HFFc6 (cell line): ENCODE measurements around the gene TBX19. TPM values are rescaled to one million over a fixed set of nuclear protein-coding genes. Genes with fewer than 3 reads are reported as not detected.

ENCODE experiments used
- DNase-seq: peaks from one replicate; pipeline ENCODE4 v3.0.0-alpha.2; 2018
- H3K27ac Mint-ChIP-seq: 2 replicates; pipeline ENCODE4 v1.8.0; 2020; ENCODE audit warnings: mild to moderate bottlenecking, mixed read lengths
- H3K27me3 Mint-ChIP-seq: 2 replicates; pipeline ENCODE4 v1.8.0; 2021; ENCODE audit warnings: mild to moderate bottlenecking, moderate library complexity, mixed read lengths; ENCODE audit not compliant: insufficient read depth
- H3K36me3 Mint-ChIP-seq: 2 replicates; pipeline ENCODE4 v1.8.0; 2021; ENCODE audit warnings: low read depth, mixed read lengths
- H3K4me1 Mint-ChIP-seq: 2 replicates; pipeline ENCODE4 v1.8.0; 2020; ENCODE audit warnings: low read depth, mixed read lengths
- H3K4me3 Mint-ChIP-seq: 2 replicates; pipeline ENCODE4 v1.8.0; 2020; ENCODE audit warnings: mild to moderate bottlenecking, moderate library complexity, mixed read lengths
- H3K9me3 Mint-ChIP-seq: 2 replicates; pipeline ENCODE4 v1.8.0; 2020; ENCODE audit warnings: mild to moderate bottlenecking, mixed read lengths
- CTCF ChIP-seq: fragments of 200-600 bp; sonication (generic); IDR thresholded peaks from 2 replicates; pipeline ENCODE4 v1.5.0; 2021; ENCODE audit warnings: antibody characterized with exemption, mild to moderate bottlenecking
- total RNA-seq, 6 experiments: library from RNA; stranded (reverse); fragmentation: NEBNext Ultra II Directional; extraction: Animal tissue kit (Norgen Biotek cat#: 25700); gene quantifications; 2 replicates in 1 of 6; 3 replicates in 5 of 6; pipeline ENCODE4 v1.2.3, GENCODE V29; 2021

TBX19 gene
- total RNA-seq, 6 experiments from 2014 or later: 0.41 to 0.57 (median 0.49) TPM

GRCh38 chr1:168256164-168256563 lies 24.5 kb upstream of the TBX19 start:
- Mint-ChIP-seq H3K27ac (no peak overlapping the region), H3K4me1 (peaks cover 14% of the 10 kb centered on the region), H3K36me3 (peaks cover 50% of the 10 kb centered on the region), H3K4me3 (no peak overlapping the region), H3K27me3 (no peaks in the 10 kb centered on the region), H3K9me3 (peaks cover 20% of the 10 kb centered on the region)
- no peak for TF ChIP-seq CTCF
- no peak for DNase-seq

- TF ChIP-seq CTCF: no peak
- H3K36me3 Mint-ChIP-seq: peaks cover 50% of the 10 kb centered on the region
- H3K9me3 Mint-ChIP-seq: peaks cover 20% of the 10 kb centered on the region
- no peaks in the 10 kb centered on the region for H3K27me3 Mint-ChIP-seq
- no peak overlapping the region for H3K27ac Mint-ChIP-seq
- no peak overlapping the region for H3K4me3 Mint-ChIP-seq
- H3K4me1 Mint-ChIP-seq: peaks cover 27% of the 10 kb centered on the region
- no peak for DNase-seq
Observed at GRCh38 chr1:168257397-168257796, 23.3 kb upstream of the TBX19 start.

- Mint-ChIP-seq H3K4me3 (no peak overlapping the region), H3K9me3 (peaks cover 20% of the 10 kb centered on the region), H3K27me3 (no peaks in the 10 kb centered on the region), H3K4me1 (peaks cover 30% of the 10 kb centered on the region), H3K27ac (no peak overlapping the region), H3K36me3 (peaks cover 44% of the 10 kb centered on the region)
- DNase-seq: no peak
- no peak for TF ChIP-seq CTCF
Observed at GRCh38 chr1:168259567-168259966, 21.1 kb upstream of the TBX19 start.

GRCh38 chr1:168260393-168260792 lies 20.3 kb upstream of the TBX19 start:
- Mint-ChIP-seq H3K36me3 (peaks cover 35% of the 10 kb centered on the region), H3K4me3 (no peak overlapping the region), H3K27me3 (no peaks in the 10 kb centered on the region), H3K4me1 (peaks cover 30% of the 10 kb centered on the region), H3K9me3 (peaks cover 20% of the 10 kb centered on the region), H3K27ac (peak overlapping the region; percentile 21; the same call in 1 of the 2 replicates)
- no peak for DNase-seq
- no peak for TF ChIP-seq CTCF

- Mint-ChIP-seq H3K36me3 (peaks cover 27% of the 10 kb centered on the region), H3K27ac (peak overlapping the region; percentile 83), H3K9me3 (peaks cover 12% of the 10 kb centered on the region), H3K4me3 (peak overlapping the region; percentile 45), H3K4me1 (peaks cover 30% of the 10 kb centered on the region), H3K27me3 (no peaks in the 10 kb centered on the region)
- TF ChIP-seq CTCF: no peak
- peak; percentile 62 for DNase-seq
Observed at GRCh38 chr1:168261390-168261789, 19.3 kb upstream of the TBX19 start.

- Mint-ChIP-seq H3K27ac (no peak overlapping the region), H3K27me3 (no peaks in the 10 kb centered on the region), H3K36me3 (peaks cover 9% of the 10 kb centered on the region), H3K4me3 (no peak overlapping the region), H3K4me1 (peaks cover 30% of the 10 kb centered on the region), H3K9me3 (no peaks in the 10 kb centered on the region)
- no peak for TF ChIP-seq CTCF
- DNase-seq: no peak
Observed at GRCh38 chr1:168263130-168263529, 17.5 kb upstream of the TBX19 start.
